ENCODE data around the gene TUBB4B.
A peak's percentile ranks its signal among the peaks of the same experiment; 100 is the strongest.

Gene TUBB4B

GRCh38 chr9:137206602-137207001 lies 34.5 kb upstream of the TUBB4B start:
- Histone ChIP-seq H3K79me2 (ENCODE audit: insufficient read depth, low read length) (peaks cover 53% of the 10 kb centered on the region), H3K4me2 (ENCODE audit: insufficient read depth, low read length) (peak overlapping the region; percentile 99), H3K9ac (ENCODE audit: low read depth, low read length) (peak overlapping the region; percentile 98), H3K4me3 (ENCODE audit: low read depth in 1 of 2, low read length in 2 of 2) (peak overlapping the region; percentile 99 to 100; a peak in 3 of 4 replicates), H3K27me3 (ENCODE audit: insufficient read depth, low read length, poor library complexity) (no peaks in the 10 kb centered on the region), H3K9me3 (ENCODE audit: insufficient read depth, low read length, severe bottlenecking) (no peaks in the 10 kb centered on the region), H3K36me3 (ENCODE audit: insufficient read depth, low read length) (peaks cover 36% of the 10 kb centered on the region), H2AFZ (ENCODE audit: low read depth, low read length) (no peak overlapping the region), H3K4me1 (ENCODE audit: insufficient read depth, low read length) (peaks cover 49% of the 10 kb centered on the region), H3K27ac (ENCODE audit: low read length) (no peak overlapping the region; the same call in 1 of the 2 replicates), H4K20me1 (ENCODE audit: insufficient read depth, low read length) (peaks cover 25% of the 10 kb centered on the region)
- DNase-seq (no peak), ATAC-seq (ENCODE audit: insufficient read depth, low read depth) (no peak)
- TF ChIP-seq CTCF (IDR thresholded peaks at IDR 0.05; ENCODE audit: borderline replicate concordance, extremely low read depth, low read length, poor library complexity, severe bottlenecking) (no peak), EZH2 (IDR thresholded peaks at IDR 0.05; ENCODE audit: borderline replicate concordance, low read depth, low read length, severe bottlenecking) (no peak)

- peaks cover 13% of the 10 kb centered on the region for H3K79me2 ChIP-seq (ENCODE audit: insufficient read depth, low read length)
- peaks cover 12% of the 10 kb centered on the region for H3K4me1 ChIP-seq (ENCODE audit: insufficient read depth, low read length)
- H3K27me3 ChIP-seq (ENCODE audit: insufficient read depth, low read length, poor library complexity) = no peaks in the 10 kb centered on the region
- peaks cover 8% of the 10 kb centered on the region; the same call in 1 of the 2 replicates for H4K20me1 ChIP-seq (ENCODE audit: insufficient read depth, low read length)
- no peak overlapping the region for H2AFZ ChIP-seq (ENCODE audit: low read depth, low read length)
- H3K9ac ChIP-seq (ENCODE audit: low read depth, low read length) = no peak overlapping the region
- H3K36me3 ChIP-seq (ENCODE audit: insufficient read depth, low read length) = peaks cover 47% of the 10 kb centered on the region
- H3K4me2 ChIP-seq (ENCODE audit: insufficient read depth, low read length) = no peak overlapping the region
- no peaks in the 10 kb centered on the region for H3K9me3 ChIP-seq (ENCODE audit: insufficient read depth, low read length, severe bottlenecking)
- H3K4me3 ChIP-seq (ENCODE audit: low read depth in 1 of 2, low read length in 2 of 2) = no peak overlapping the region
- no peak for DNase-seq
- H3K27ac ChIP-seq (ENCODE audit: low read length) = no peak overlapping the region
- ATAC-seq (ENCODE audit: insufficient read depth, low read depth) = no peak; the same call in 2 of the 3 replicates
- TF ChIP-seq EZH2 (IDR thresholded peaks at IDR 0.05; ENCODE audit: borderline replicate concordance, low read depth, low read length, severe bottlenecking) (no peak), CTCF (IDR thresholded peaks at IDR 0.05; ENCODE audit: borderline replicate concordance, extremely low read depth, low read length, poor library complexity, severe bottlenecking) (no peak)
Measured at GRCh38 chr9:137211532-137211931, 29.6 kb upstream of the TUBB4B start.

GRCh38 chr9:137212520-137212919 lies 28.6 kb upstream of the TUBB4B start:
- no peak for DNase-seq
- ATAC-seq (ENCODE audit: insufficient read depth, low read depth) = peak; percentile 41; the same call in 1 of the 3 replicates
- TF ChIP-seq EZH2 (IDR thresholded peaks at IDR 0.05; ENCODE audit: borderline replicate concordance, low read depth, low read length, severe bottlenecking) (no peak), CTCF (IDR thresholded peaks at IDR 0.05; ENCODE audit: borderline replicate concordance, extremely low read depth, low read length, poor library complexity, severe bottlenecking) (peak; percentile 33)
- H3K27ac ChIP-seq (ENCODE audit: low read length) = no peak overlapping the region
- peaks cover 37% of the 10 kb centered on the region for H3K36me3 ChIP-seq (ENCODE audit: insufficient read depth, low read length)
- H2AFZ ChIP-seq (ENCODE audit: low read depth, low read length) = no peak overlapping the region
- H3K4me2 ChIP-seq (ENCODE audit: insufficient read depth, low read length) = no peak overlapping the region
- H3K4me3 ChIP-seq (ENCODE audit: low read depth in 1 of 2, low read length in 2 of 2) = no peak overlapping the region
- peaks cover 4% of the 10 kb centered on the region; the same call in 1 of the 2 replicates for H4K20me1 ChIP-seq (ENCODE audit: insufficient read depth, low read length)
- H3K27me3 ChIP-seq (ENCODE audit: insufficient read depth, low read length, poor library complexity) = no peaks in the 10 kb centered on the region
- H3K9me3 ChIP-seq (ENCODE audit: insufficient read depth, low read length, severe bottlenecking) = no peaks in the 10 kb centered on the region
- H3K4me1 ChIP-seq (ENCODE audit: insufficient read depth, low read length) = peaks cover 2% of the 10 kb centered on the region
- peaks cover 3% of the 10 kb centered on the region for H3K79me2 ChIP-seq (ENCODE audit: insufficient read depth, low read length)
- no peak overlapping the region for H3K9ac ChIP-seq (ENCODE audit: low read depth, low read length)

All from DND-41 (cell line).